ENCODE data around the gene CFAP410.
A peak's percentile ranks its signal among the peaks of the same experiment; 100 is the strongest.

The CFAP410 gene

GRCh38 chr21:44376606-44377005 lies 37.4 kb upstream of the CFAP410 start:
- Mint-ChIP-seq H3K27me3 (no peaks in the 10 kb centered on the region), H3K27ac (ENCODE audit: low read depth) (no peak overlapping the region), H3K9me3 (peaks cover 6% of the 10 kb centered on the region), H3K4me3 (no peak overlapping the region), H3K4me1 (peaks cover 33% of the 10 kb centered on the region), H3K36me3 (ENCODE audit: insufficient read depth) (peaks cover 1% of the 10 kb centered on the region)
- ATAC-seq (replicated peaks; ENCODE audit: extremely low read depth, poor library complexity, severe bottlenecking) (no peak), DNase-seq (ENCODE audit: low spot score in 2 of 2) (no peak)

- H3K4me1 Mint-ChIP-seq, result peaks cover 33% of the 10 kb centered on the region
- peaks cover 6% of the 10 kb centered on the region for H3K9me3 Mint-ChIP-seq
- DNase-seq (ENCODE audit: low spot score in 2 of 2) (no peak), ATAC-seq (replicated peaks; ENCODE audit: extremely low read depth, poor library complexity, severe bottlenecking) (no peak)
- H3K27me3 Mint-ChIP-seq, result no peaks in the 10 kb centered on the region
- peak overlapping the region; percentile 64 for H3K4me3 Mint-ChIP-seq
- peaks cover 1% of the 10 kb centered on the region for H3K36me3 Mint-ChIP-seq (ENCODE audit: insufficient read depth)
- H3K27ac Mint-ChIP-seq (ENCODE audit: low read depth), result peak overlapping the region; percentile 3
Measured at GRCh38 chr21:44375761-44376241, 36.6 kb upstream of the CFAP410 start.

GRCh38 chr21:44375281-44375651 lies 36.1 kb upstream of the CFAP410 start:
- H3K9me3 Mint-ChIP-seq, result peaks cover 6% of the 10 kb centered on the region
- H3K27ac Mint-ChIP-seq (ENCODE audit: low read depth), result peak overlapping the region; percentile 3
- peak in 1 of 2 donors; percentile 46 for DNase-seq (ENCODE audit: low spot score in 2 of 2)
- peak; percentile 82 for ATAC-seq (replicated peaks; ENCODE audit: extremely low read depth, poor library complexity, severe bottlenecking)
- peak overlapping the region; percentile 64 for H3K4me3 Mint-ChIP-seq
- H3K4me1 Mint-ChIP-seq, result peaks cover 33% of the 10 kb centered on the region
- H3K27me3 Mint-ChIP-seq, result no peaks in the 10 kb centered on the region
- H3K36me3 Mint-ChIP-seq (ENCODE audit: insufficient read depth), result peaks cover 1% of the 10 kb centered on the region

GRCh38 chr21:44374601-44375280 lies 35.6 kb upstream of the CFAP410 start:
- Mint-ChIP-seq H3K9me3 (peaks cover 6% of the 10 kb centered on the region), H3K4me3 (peak overlapping the region; percentile 64), H3K36me3 (ENCODE audit: insufficient read depth) (peaks cover 1% of the 10 kb centered on the region), H3K4me1 (peaks cover 33% of the 10 kb centered on the region), H3K27ac (ENCODE audit: low read depth) (peak overlapping the region; percentile 3), H3K27me3 (no peaks in the 10 kb centered on the region)
- no peak for ATAC-seq (replicated peaks; ENCODE audit: extremely low read depth, poor library complexity, severe bottlenecking)
- no peak for DNase-seq (ENCODE audit: low spot score in 2 of 2)

- Mint-ChIP-seq H3K4me1 (peaks cover 33% of the 10 kb centered on the region), H3K4me3 (no peak overlapping the region), H3K27ac (ENCODE audit: low read depth) (no peak overlapping the region), H3K36me3 (ENCODE audit: insufficient read depth) (peaks cover 1% of the 10 kb centered on the region), H3K27me3 (no peaks in the 10 kb centered on the region), H3K9me3 (peaks cover 6% of the 10 kb centered on the region)
- DNase-seq (ENCODE audit: low spot score in 2 of 2) (no peak), ATAC-seq (replicated peaks; ENCODE audit: extremely low read depth, poor library complexity, severe bottlenecking) (no peak)
Measured at GRCh38 chr21:44372616-44373015, 33.4 kb upstream of the CFAP410 start.

- Mint-ChIP-seq H3K4me3 (no peak overlapping the region), H3K4me1 (peaks cover 27% of the 10 kb centered on the region), H3K27me3 (no peaks in the 10 kb centered on the region), H3K27ac (ENCODE audit: low read depth) (no peak overlapping the region), H3K36me3 (ENCODE audit: insufficient read depth) (peaks cover 1% of the 10 kb centered on the region), H3K9me3 (peaks cover 6% of the 10 kb centered on the region)
- DNase-seq (ENCODE audit: low spot score in 2 of 2), result no peak
- ATAC-seq (replicated peaks; ENCODE audit: extremely low read depth, poor library complexity, severe bottlenecking), result no peak
Measured at GRCh38 chr21:44371596-44371995, 32.4 kb upstream of the CFAP410 start.

GRCh38 chr21:44370786-44371410 lies 31.7 kb upstream of the CFAP410 start:
- no peak for DNase-seq (ENCODE audit: low spot score in 2 of 2)
- peaks cover 6% of the 10 kb centered on the region for H3K9me3 Mint-ChIP-seq
- no peak for ATAC-seq (replicated peaks; ENCODE audit: extremely low read depth, poor library complexity, severe bottlenecking)
- no peak overlapping the region for H3K4me3 Mint-ChIP-seq
- no peaks in the 10 kb centered on the region for H3K27me3 Mint-ChIP-seq
- H3K4me1 Mint-ChIP-seq, result peaks cover 25% of the 10 kb centered on the region
- peaks cover 1% of the 10 kb centered on the region for H3K36me3 Mint-ChIP-seq (ENCODE audit: insufficient read depth)
- H3K27ac Mint-ChIP-seq (ENCODE audit: low read depth), result no peak overlapping the region

GRCh38 chr21:44370027-44370735 lies 31.0 kb upstream of the CFAP410 start:
- ATAC-seq (replicated peaks; ENCODE audit: extremely low read depth, poor library complexity, severe bottlenecking) (no peak), DNase-seq (ENCODE audit: low spot score in 2 of 2) (no peak)
- peaks cover 2% of the 10 kb centered on the region for H3K36me3 Mint-ChIP-seq (ENCODE audit: insufficient read depth)
- peaks cover 3% of the 10 kb centered on the region for H3K9me3 Mint-ChIP-seq
- no peak overlapping the region for H3K4me3 Mint-ChIP-seq
- peaks cover 18% of the 10 kb centered on the region for H3K4me1 Mint-ChIP-seq
- no peak overlapping the region for H3K27ac Mint-ChIP-seq (ENCODE audit: low read depth)
- no peaks in the 10 kb centered on the region for H3K27me3 Mint-ChIP-seq

GRCh38 chr21:44368711-44369446 lies 29.7 kb upstream of the CFAP410 start:
- Mint-ChIP-seq H3K9me3 (no peaks in the 10 kb centered on the region), H3K4me3 (no peak overlapping the region), H3K27me3 (no peaks in the 10 kb centered on the region), H3K4me1 (peaks cover 5% of the 10 kb centered on the region), H3K27ac (ENCODE audit: low read depth) (no peak overlapping the region), H3K36me3 (ENCODE audit: insufficient read depth) (peaks cover 3% of the 10 kb centered on the region)
- DNase-seq (ENCODE audit: low spot score in 2 of 2), result no peak
- ATAC-seq (replicated peaks; ENCODE audit: extremely low read depth, poor library complexity, severe bottlenecking), result no peak

GRCh38 chr21:44366586-44367211 lies 27.5 kb upstream of the CFAP410 start:
- DNase-seq (ENCODE audit: low spot score in 2 of 2) (no peak), ATAC-seq (replicated peaks; ENCODE audit: extremely low read depth, poor library complexity, severe bottlenecking) (no peak)
- H3K36me3 Mint-ChIP-seq (ENCODE audit: insufficient read depth), result peaks cover 3% of the 10 kb centered on the region
- no peaks in the 10 kb centered on the region for H3K4me1 Mint-ChIP-seq
- no peak overlapping the region for H3K4me3 Mint-ChIP-seq
- H3K27ac Mint-ChIP-seq (ENCODE audit: low read depth), result no peak overlapping the region
- peaks cover 11% of the 10 kb centered on the region for H3K27me3 Mint-ChIP-seq
- H3K9me3 Mint-ChIP-seq, result peaks cover 8% of the 10 kb centered on the region

- ATAC-seq (replicated peaks; ENCODE audit: extremely low read depth, poor library complexity, severe bottlenecking), result no peak
- Mint-ChIP-seq H3K4me3 (no peak overlapping the region), H3K36me3 (ENCODE audit: insufficient read depth) (peaks cover 3% of the 10 kb centered on the region), H3K27me3 (peaks cover 11% of the 10 kb centered on the region), H3K4me1 (no peaks in the 10 kb centered on the region), H3K9me3 (peaks cover 8% of the 10 kb centered on the region), H3K27ac (ENCODE audit: low read depth) (no peak overlapping the region)
- DNase-seq (ENCODE audit: low spot score in 2 of 2), result no peak
Measured at GRCh38 chr21:44365967-44366585, 26.9 kb upstream of the CFAP410 start.
